HL-60 (cell line): ENCODE results near the gene MICA.

Experiments
- CTCF ChIP-seq: IDR thresholded peaks from one replicate; pipeline ENCODE4 v1.5.1; 2011; ENCODE audit warnings: low read length, control low read depth, inconsistent platforms; ENCODE audit not compliant: insufficient read depth
- SPI1 ChIP-seq: IDR thresholded peaks from 2 replicates; pipeline ENCODE4 v1.6.1; 2012; ENCODE audit warnings: low read depth, mild to moderate bottlenecking, borderline replicate concordance

GRCh38 chr6:31430449-31430848 is 27.1 kb downstream of the MICA start:
- no peak for TF ChIP-seq SPI1
- TF ChIP-seq CTCF, result no peak
